ENCODE data around the gene MGP. TPM values are rescaled to one million over a fixed set of nuclear protein-coding genes. Genes with fewer than 3 reads are reported as not detected.

Gene MGP
- total and polyA plus RNA-seq, 2 of the 8 experiments (the other 6 are each of a cell fraction or from before 2014, with no cell fraction given): not detected

GRCh38 chr12:14843425-14843887 lies 42.2 kb downstream of the MGP start, which contains the start of gene ART4:
Gene ART4, minus strand, starts transcription at chr12:14843526. Its CDS starts 413 bp downstream, at chr12:14843113.
- H3K56ac ChIP-seq (replicated peaks; ENCODE audit: insufficient read length, low read depth, low read length): no peak within 1 kb of the TSS
- no peak within 1 kb of the TSS for H2AFZ ChIP-seq (ENCODE audit: low read length)
- no peak within 1 kb of the TSS for H3K27ac ChIP-seq (ENCODE audit: low read depth, low read length)
- H3K4me2 ChIP-seq (ENCODE audit: insufficient read depth in 1 of 2, low read depth in 2 of 2, low read length in 2 of 2): no peak within 1 kb of the TSS
- no peak within 1 kb of the TSS; the same call in 1 of the 2 replicates for H2AK5ac ChIP-seq (ENCODE audit: low read depth, low read length)
- WGBS, 2 experiments (ENCODE audit: extremely low coverage in 1 of 2, insufficient coverage in 1 of 2, insufficient read length in 1 of 2, insufficient replicate concordance in 2 of 2, low coverage in 1 of 2, low lambda C conversion rate in 2 of 2, missing lambda C conversion rate in 1 of 2): 90% methylated on average over 10 of the region's 10 CpGs; no CpG with 5 or more reads in 1 of the 2 experiments
- no peaks in the 10 kb centered on the region for H3K27me3 ChIP-seq (replicated peaks in 1 of 4; ENCODE audit: control insufficient read depth in 3 of 4, extremely low read depth in 1 of 4, insufficient read depth in 3 of 4, low read length in 3 of 4)
- no peak within 1 kb of the TSS for H3K23ac ChIP-seq (ENCODE audit: insufficient read length)
- no peaks in the 10 kb centered on the region for H3K79me2 ChIP-seq (ENCODE audit: control insufficient read depth in 1 of 2, insufficient read depth in 2 of 2, low read length in 2 of 2)
- H3K14ac ChIP-seq (ENCODE audit: insufficient read length): no peak within 1 kb of the TSS
- no peak within 1 kb of the TSS for H3K18ac ChIP-seq (ENCODE audit: extremely low read depth, low read length)
- peak within 1 kb of the TSS; percentile 35; the same call in 1 of the 2 replicates for H4K8ac ChIP-seq (ENCODE audit: extremely low read depth, insufficient read depth, low read length)
- H4K20me1 ChIP-seq (replicated peaks in 1 of 2; ENCODE audit: control insufficient read depth in 1 of 2, insufficient read depth in 2 of 2, low read length in 2 of 2): no peaks in the 10 kb centered on the region
- ChIA-PET CTCF (ENCODE audit: partially characterized antibody) (interaction anchor here (0.9 to 6.7 kb wide), 5 partner anchors 26 to 151 kb away, joined by 4 to 116 read pairs (median 5); no protein-coding TSS in a partner anchor), POLR2A (ENCODE audit: partially characterized antibody) (no interaction called here)
- no peaks in the 10 kb centered on the region for H3K9me3 ChIP-seq (ENCODE audit: insufficient read depth in 2 of 2, low read depth in 1 of 2, low read length in 1 of 2)
- no peak within 1 kb of the TSS for H3K4ac ChIP-seq (replicated peaks; ENCODE audit: insufficient read length, low read depth, low read length)
- no peak within 1 kb of the TSS for H4K91ac ChIP-seq (replicated peaks; ENCODE audit: insufficient read length, low read length)
- no peak within 1 kb of the TSS for H2BK15ac ChIP-seq (ENCODE audit: low read length)
- no peaks in the 10 kb centered on the region for H3K36me3 ChIP-seq (ENCODE audit: control insufficient read depth in 2 of 4, insufficient read depth in 4 of 4, low read length in 3 of 4)
- H3K9ac ChIP-seq (replicated peaks in 1 of 4; ENCODE audit: extremely low read depth in 1 of 4, low read depth in 3 of 4, low read length in 3 of 4): no peak within 1 kb of the TSS
- no peaks in the 10 kb centered on the region for H3K79me1 ChIP-seq (ENCODE audit: low read depth, low read length)
- no peak for FAIRE-seq
- no peaks in the 10 kb centered on the region for H3K4me1 ChIP-seq (replicated peaks in 1 of 4; ENCODE audit: control insufficient read depth in 3 of 4, insufficient read depth in 4 of 4, low read length in 3 of 4)
- no peaks in the 10 kb centered on the region for H3K23me2 ChIP-seq (ENCODE audit: low read depth, low read length)
- H3K4me3 ChIP-seq (ENCODE audit: extremely low read depth in 1 of 4, insufficient read depth in 2 of 4, low read depth in 3 of 4, low read length in 4 of 4): no peak within 1 kb of the TSS
- TF ChIP-seq HDAC2 (IDR thresholded peaks at IDR 0.05; ENCODE audit: borderline replicate concordance in 1 of 2, low read depth in 2 of 2, low read length in 2 of 2) (no peak), RNF2 (IDR thresholded peaks at IDR 0.05; ENCODE audit: borderline replicate concordance, low read depth, low read length, missing control alignments, poor library complexity, severe bottlenecking) (no peak), SIRT6 (IDR thresholded peaks at IDR 0.05; ENCODE audit: low read length) (no peak), CTBP2 (IDR thresholded peaks at IDR 0.05; ENCODE audit: borderline replicate concordance, insufficient read depth, insufficient read length, low read length) (no peak), EZH2 (IDR thresholded peaks at IDR 0.05; ENCODE audit: low read depth, low read length, severe bottlenecking) (no peak), KDM5A (IDR thresholded peaks at IDR 0.05; ENCODE audit: low read length) (no peak), SP1 (IDR thresholded peaks at IDR 0.05; ENCODE audit: low read depth, low read length) (no peak), POU5F1 (IDR thresholded peaks at IDR 0.05; ENCODE audit: low read depth, low read length) (no peak), PHF8 (conservative IDR thresholded peaks at IDR 0.05; ENCODE audit: low read depth, low read length) (no peak), TEAD4 (IDR thresholded peaks at IDR 0.05; ENCODE audit: low read depth, low read length) (no peak), RAD21 (IDR thresholded peaks at IDR 0.05 in 1 of 2, conservative IDR thresholded peaks at IDR 0.05 in 1 of 2; ENCODE audit: low read depth in 2 of 2, low read length in 2 of 2) (no peak), FOSL1 (IDR thresholded peaks at IDR 0.05; ENCODE audit: insufficient read depth, low read depth, low read length) (no peak)
- H2BK12ac ChIP-seq (ENCODE audit: low read depth, low read length): no peak within 1 kb of the TSS
- H2BK120ac ChIP-seq (replicated peaks; ENCODE audit: low read depth, low read length): no peak within 1 kb of the TSS
- no peak within 1 kb of the TSS for H4K5ac ChIP-seq (ENCODE audit: insufficient read length, low read depth, low read length)
- H2BK5ac ChIP-seq (ENCODE audit: low read depth, low read length): no peak within 1 kb of the TSS
- H2BK20ac ChIP-seq (ENCODE audit: low read length): no peak within 1 kb of the TSS
- no peak for DNase-seq (ENCODE audit: low read depth in 1 of 2, low spot score in 2 of 2)

Measured in H1 (cell line).